OCI-LY1 (cell line): Measurements from ENCODE around the gene CYB5D1.

Experiments used
- H2AFZ ChIP-seq: fragments of 200-600 bp; sonication (generic), shearing (Covaris generic); 2 replicates; pipeline ENCODE4 v1.6.0; 2014; ENCODE audit warnings: antibody characterized with exemption, mild to moderate bottlenecking, low read length
- H3F3A ChIP-seq: fragments of 200-600 bp; sonication (generic), shearing (Covaris generic); 2 replicates; pipeline ENCODE4 v1.6.0; 2014; ENCODE audit warnings: mild to moderate bottlenecking, antibody characterized with exemption, low read length, moderate library complexity; ENCODE audit not compliant: insufficient read depth
- H3K27ac ChIP-seq: fragments of 200-600 bp; sonication (generic); 2 replicates; pipeline ENCODE4 v1.5.1; 2014; ENCODE audit warnings: low read length, mixed run types, mild to moderate bottlenecking, low read depth; ENCODE audit not compliant: poor library complexity, severe bottlenecking
- H3K27me3 ChIP-seq: fragments of 200-600 bp; sonication (generic); 2 replicates; pipeline ENCODE4 v1.6.0; 2014; ENCODE audit warnings: antibody characterized with exemption, mild to moderate bottlenecking, low read length, moderate library complexity; ENCODE audit not compliant: insufficient read depth
- H3K36me3 ChIP-seq: fragments of 200-600 bp; sonication (generic); 2 replicates; pipeline ENCODE4 v1.6.1; 2014; ENCODE audit warnings: mild to moderate bottlenecking, antibody characterized with exemption, low read length, moderate library complexity, mixed read lengths; ENCODE audit not compliant: insufficient read depth
- H3K4me1 ChIP-seq: fragments of 200-600 bp; sonication (generic); 2 replicates; pipeline ENCODE4 v1.5.1; 2014; ENCODE audit warnings: mild to moderate bottlenecking, low read length, moderate library complexity; ENCODE audit not compliant: insufficient read depth, severe bottlenecking
- H3K4me2 ChIP-seq: fragments of 200-600 bp; sonication (generic), shearing (Covaris generic); 2 replicates; pipeline ENCODE4 v1.6.1; 2014; ENCODE audit warnings: low read length
- H3K4me3 ChIP-seq: fragments of 200-600 bp; sonication (generic); 2 replicates; pipeline ENCODE4 v1.5.1; 2014; ENCODE audit warnings: low read length, low read depth, mild to moderate bottlenecking, mixed read lengths; ENCODE audit not compliant: poor library complexity, severe bottlenecking
- H3K79me2 ChIP-seq: fragments of 200-600 bp; shearing (Covaris generic); 2 replicates; pipeline ENCODE4 v1.6.1; 2016; ENCODE audit warnings: mixed run types, low read length, mixed read lengths; ENCODE audit not compliant: insufficient read depth
- H3K9ac ChIP-seq: fragments of 200-600 bp; sonication (generic), shearing (Covaris generic); 2 replicates; pipeline ENCODE4 v1.6.1; 2014; ENCODE audit warnings: mild to moderate bottlenecking, low read length, mixed read lengths
- H3K9me2 ChIP-seq: fragments of 200-600 bp; sonication (generic), shearing (Covaris generic); 2 replicates; pipeline ENCODE4 v1.6.1; 2014; ENCODE audit warnings: low read depth, mild to moderate bottlenecking, low read length, mixed read lengths
- H3K9me3 ChIP-seq: fragments of 200-600 bp; shearing (Covaris generic); 2 replicates; pipeline ENCODE4 v1.6.1; 2014; ENCODE audit warnings: low read length, mixed read lengths
- H4K20me1 ChIP-seq: fragments of 200-600 bp; sonication (generic), shearing (Covaris generic); 2 replicates; pipeline ENCODE4 v1.6.0; 2016; ENCODE audit warnings: mild to moderate bottlenecking, low read length; ENCODE audit not compliant: insufficient read depth
- CTCF ChIP-seq: fragments of 200-600 bp; sonication (generic), shearing (Covaris generic); IDR thresholded peaks from 2 replicates; pipeline ENCODE4 v1.5.1; 2017; ENCODE audit warnings: mild to moderate bottlenecking, antibody characterized with exemption, low read length, moderate library complexity, mixed read lengths
- EZH2 ChIP-seq: fragments of 200-600 bp; sonication (generic), shearing (Covaris generic); IDR thresholded peaks from 2 replicates; pipeline ENCODE4 v1.8.0; 2017; ENCODE audit warnings: borderline replicate concordance, mixed run types, mild to moderate bottlenecking, antibody characterized with exemption, low read length, moderate library complexity, mixed read lengths

The CYB5D1 gene

DNA sequence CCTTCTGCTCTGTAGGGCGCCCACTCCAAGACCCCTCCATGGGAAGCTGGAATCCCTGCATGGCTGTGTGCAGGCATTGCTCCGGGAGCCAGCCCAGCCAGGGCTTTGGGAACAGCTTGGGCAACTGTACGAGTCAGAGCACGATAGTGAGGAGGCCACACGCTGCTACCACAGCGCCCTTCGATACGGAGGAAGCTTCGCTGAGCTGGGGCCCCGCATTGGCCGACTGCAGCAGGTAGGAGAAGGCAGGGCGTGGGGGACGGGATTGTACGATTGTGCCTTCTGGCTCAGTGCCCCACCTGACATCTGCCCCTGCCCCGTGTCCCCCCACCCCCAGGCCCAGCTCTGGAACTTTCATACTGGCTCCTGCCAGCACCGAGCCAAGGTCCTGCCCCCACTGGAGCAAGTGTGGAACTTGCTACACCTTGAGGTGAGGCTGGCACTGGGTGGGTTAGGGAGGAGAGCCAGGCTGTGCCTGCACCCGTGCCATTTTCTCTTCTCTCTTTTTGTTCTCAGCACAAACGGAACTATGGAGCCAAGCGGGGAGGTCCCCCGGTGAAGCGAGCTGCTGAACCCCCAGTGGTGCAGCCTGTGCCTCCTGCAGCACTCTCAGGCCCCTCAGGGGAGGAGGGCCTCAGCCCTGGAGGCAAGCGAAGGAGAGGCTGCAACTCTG lies 11.6 kb upstream of the CYB5D1 start:
- H3K36me3 ChIP-seq, result peaks cover 51% of the 10 kb centered on the region
- no peak overlapping the region for H2AFZ ChIP-seq
- H3K9me3 ChIP-seq, result no peaks in the 10 kb centered on the region
- no peaks in the 10 kb centered on the region for H3K9me2 ChIP-seq
- H4K20me1 ChIP-seq, result no peaks in the 10 kb centered on the region
- H3K9ac ChIP-seq, result no peak overlapping the region
- peaks cover 6% of the 10 kb centered on the region for H3F3A ChIP-seq
- H3K4me2 ChIP-seq, result no peak overlapping the region
- no peaks in the 10 kb centered on the region for H3K79me2 ChIP-seq
- no peaks in the 10 kb centered on the region for H3K27me3 ChIP-seq
- TF ChIP-seq CTCF (no peak), EZH2 (no peak)
- H3K4me1 ChIP-seq, result peaks cover 36% of the 10 kb centered on the region
- no peak overlapping the region for H3K27ac ChIP-seq
- no peak overlapping the region for H3K4me3 ChIP-seq

DNA sequence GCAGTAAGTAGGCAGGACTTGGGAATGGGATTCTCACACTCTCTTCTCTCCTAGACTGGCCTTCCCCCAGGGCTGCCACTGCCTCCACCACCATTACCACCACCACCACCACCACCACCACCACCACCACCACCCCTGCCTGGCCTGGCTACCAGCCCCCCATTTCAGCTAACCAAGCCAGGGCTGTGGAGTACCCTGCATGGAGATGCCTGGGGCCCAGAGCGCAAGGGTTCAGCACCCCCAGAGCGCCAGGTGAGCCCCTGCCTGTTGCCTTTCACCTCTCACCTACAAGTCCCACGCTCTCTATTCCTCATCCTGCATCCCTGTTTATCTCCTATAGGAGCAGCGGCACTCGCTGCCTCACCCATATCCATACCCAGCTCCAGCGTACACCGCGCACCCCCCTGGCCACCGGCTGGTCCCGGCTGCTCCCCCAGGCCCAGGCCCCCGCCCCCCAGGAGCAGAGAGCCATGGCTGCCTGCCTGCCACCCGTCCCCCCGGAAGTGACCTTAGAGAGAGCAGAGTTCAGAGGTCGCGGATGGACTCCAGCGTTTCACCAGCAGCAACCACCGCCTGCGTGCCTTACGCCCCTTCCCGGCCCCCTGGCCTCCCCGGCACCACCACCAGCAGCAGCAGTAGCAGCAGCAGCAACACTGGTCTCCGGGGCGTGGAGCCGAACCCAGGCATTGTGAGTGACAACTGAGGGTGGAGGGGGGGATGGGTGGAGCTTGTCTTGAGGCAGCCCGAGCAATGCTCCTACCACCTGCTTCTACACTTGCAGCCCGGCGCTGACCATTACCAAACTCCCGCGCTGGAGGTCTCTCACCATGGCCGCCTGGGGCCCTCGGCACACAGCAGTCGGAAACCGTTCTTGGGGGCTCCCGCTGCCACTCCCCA lies 10.8 kb upstream of the CYB5D1 start:
- H3K27me3 ChIP-seq, result no peaks in the 10 kb centered on the region
- H4K20me1 ChIP-seq, result no peaks in the 10 kb centered on the region
- no peak overlapping the region for H3K9ac ChIP-seq
- no peaks in the 10 kb centered on the region for H3K9me3 ChIP-seq
- no peak overlapping the region for H3K4me3 ChIP-seq
- no peaks in the 10 kb centered on the region for H3K9me2 ChIP-seq
- peaks cover 56% of the 10 kb centered on the region for H3K36me3 ChIP-seq
- peaks cover 6% of the 10 kb centered on the region for H3F3A ChIP-seq
- H3K27ac ChIP-seq, result no peak overlapping the region
- peaks cover 40% of the 10 kb centered on the region for H3K4me1 ChIP-seq
- TF ChIP-seq CTCF (no peak), EZH2 (no peak)
- H3K4me2 ChIP-seq, result no peak overlapping the region
- no peak overlapping the region for H2AFZ ChIP-seq
- no peaks in the 10 kb centered on the region for H3K79me2 ChIP-seq

DNA sequence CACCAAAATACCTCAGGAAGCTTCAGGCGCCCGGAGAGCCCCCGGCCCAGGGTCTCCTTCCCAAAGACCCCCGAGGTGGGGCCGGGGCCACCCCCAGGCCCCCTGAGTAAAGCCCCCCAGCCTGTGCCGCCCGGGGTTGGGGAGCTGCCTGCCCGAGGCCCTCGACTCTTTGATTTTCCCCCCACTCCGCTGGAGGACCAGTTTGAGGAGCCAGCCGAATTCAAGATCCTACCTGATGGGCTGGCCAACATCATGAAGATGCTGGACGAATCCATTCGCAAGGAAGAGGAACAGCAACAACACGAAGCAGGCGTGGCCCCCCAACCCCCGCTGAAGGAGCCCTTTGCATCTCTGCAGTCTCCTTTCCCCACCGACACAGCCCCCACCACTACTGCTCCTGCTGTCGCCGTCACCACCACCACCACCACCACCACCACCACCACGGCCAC lies 9.6 kb upstream of the CYB5D1 start:
- no peak for TF ChIP-seq CTCF
- no peak for TF ChIP-seq EZH2
- Histone ChIP-seq H3K9me2 (no peaks in the 10 kb centered on the region), H3F3A (peaks cover 6% of the 10 kb centered on the region), H3K9ac (no peak overlapping the region), H3K79me2 (no peaks in the 10 kb centered on the region), H3K27me3 (no peaks in the 10 kb centered on the region), H4K20me1 (no peaks in the 10 kb centered on the region), H3K4me2 (no peak overlapping the region), H3K27ac (no peak overlapping the region), H3K4me3 (no peak overlapping the region), H3K9me3 (no peaks in the 10 kb centered on the region), H3K4me1 (peaks cover 37% of the 10 kb centered on the region), H3K36me3 (peaks cover 67% of the 10 kb centered on the region), H2AFZ (no peak overlapping the region)
